GM21381 (cell line): ENCODE data around the gene ALPG.
"Not testable (repeated sequence)": the region's sequence is repeated elsewhere in the genome, so short reads cannot be mapped to it uniquely, and the experiment has no call there.

ENCODE experiments used
- ATAC-seq: cut with Tn5 transposase; IDR thresholded peaks from one replicate; pipeline ENCODE4 v1.9.1; 2021; ENCODE audit warnings: mild to moderate bottlenecking, moderate library complexity; ENCODE audit not compliant: unreplicated experiment

Gene ALPG

GRCh38 chr2:232394431-232394830 lies 12.2 kb upstream of the ALPG start:
- not testable (repeated sequence) for ATAC-seq

- ATAC-seq: no peak
These were observed 11.1 kb upstream of the ALPG start for GRCh38 chr2:232395586-232395985.

- no peak for ATAC-seq
These were observed 10.0 kb upstream of the ALPG start for GRCh38 chr2:232396683-232397082.

- no peak for ATAC-seq
These were observed 8.2 kb upstream of the ALPG start for GRCh38 chr2:232398293-232399034.

- ATAC-seq: no peak
These were observed 6.2 kb upstream of the ALPG start for GRCh38 chr2:232400256-232401015.

- no peak for ATAC-seq
These were observed 4.1 kb upstream of the ALPG start for GRCh38 chr2:232402518-232402917.

GRCh38 chr2:232405943-232406510 lies 617 bp upstream of the ALPG start:
- ATAC-seq: no peak

- ATAC-seq: not testable (repeated sequence)
These were observed 945 bp downstream of the ALPG start for GRCh38 chr2:232407428-232408150.

- not testable (repeated sequence) for ATAC-seq
These were observed 1.6 kb downstream of the ALPG start for GRCh38 chr2:232408269-232408668.

GRCh38 chr2:232409617-232410016 lies 3.0 kb downstream of the ALPG start:
- ATAC-seq: not testable (repeated sequence)

- ATAC-seq: no peak
These were observed 3.7 kb downstream of the ALPG start for GRCh38 chr2:232410238-232410900.

GRCh38 chr2:232411901-232412629 lies 5.4 kb downstream of the ALPG start:
- no peak for ATAC-seq

- no peak for ATAC-seq
These were observed 6.3 kb downstream of the ALPG start for GRCh38 chr2:232412986-232413385.

GRCh38 chr2:232415138-232415690 lies 8.6 kb downstream of the ALPG start:
- no peak for ATAC-seq

GRCh38 chr2:232415736-232416520 lies 9.3 kb downstream of the ALPG start:
- no peak for ATAC-seq

GRCh38 chr2:232416521-232417470 lies 10.2 kb downstream of the ALPG start:
- ATAC-seq: no peak

GRCh38 chr2:232417489-232417888 lies 10.8 kb downstream of the ALPG start:
- ATAC-seq: no peak

- no peak for ATAC-seq
These were observed 11.4 kb downstream of the ALPG start for GRCh38 chr2:232418056-232418455.
